Mononuclear cell (primary cell): ENCODE data around the gene ADM. TPM values are rescaled to one million over a fixed set of nuclear protein-coding genes. Genes with fewer than 3 reads are reported as not detected.

Experiments
- H3K27me3 ChIP-seq: 2 replicates; pipeline ENCODE4 v1.6.0; 2011; ENCODE audit warnings: low read length, control low read depth; ENCODE audit not compliant: insufficient read depth
- H3K4me1 ChIP-seq: 2 replicates; pipeline ENCODE4 v1.5.1; 2011; ENCODE audit warnings: mild to moderate bottlenecking, low read length, control low read depth; ENCODE audit not compliant: insufficient read depth
- H3K4me3 ChIP-seq: 2 replicates; pipeline ENCODE4 v1.5.1; 2011; ENCODE audit warnings: mild to moderate bottlenecking, low read length, moderate library complexity
- H3K9me3 ChIP-seq: 2 replicates; pipeline ENCODE4 v1.5.1; 2011; ENCODE audit warnings: low read depth, mild to moderate bottlenecking, control low read depth, low read length
- total RNA-seq: library from RNA; depleted of rRNA; stranded (reverse); fragments of >200 nt; gene quantifications from one replicate; pipeline ENCODE4 v1.2.3, GENCODE V29; 2012

The ADM gene
- total RNA-seq, 1 donor, result 93.5 TPM

DNA sequence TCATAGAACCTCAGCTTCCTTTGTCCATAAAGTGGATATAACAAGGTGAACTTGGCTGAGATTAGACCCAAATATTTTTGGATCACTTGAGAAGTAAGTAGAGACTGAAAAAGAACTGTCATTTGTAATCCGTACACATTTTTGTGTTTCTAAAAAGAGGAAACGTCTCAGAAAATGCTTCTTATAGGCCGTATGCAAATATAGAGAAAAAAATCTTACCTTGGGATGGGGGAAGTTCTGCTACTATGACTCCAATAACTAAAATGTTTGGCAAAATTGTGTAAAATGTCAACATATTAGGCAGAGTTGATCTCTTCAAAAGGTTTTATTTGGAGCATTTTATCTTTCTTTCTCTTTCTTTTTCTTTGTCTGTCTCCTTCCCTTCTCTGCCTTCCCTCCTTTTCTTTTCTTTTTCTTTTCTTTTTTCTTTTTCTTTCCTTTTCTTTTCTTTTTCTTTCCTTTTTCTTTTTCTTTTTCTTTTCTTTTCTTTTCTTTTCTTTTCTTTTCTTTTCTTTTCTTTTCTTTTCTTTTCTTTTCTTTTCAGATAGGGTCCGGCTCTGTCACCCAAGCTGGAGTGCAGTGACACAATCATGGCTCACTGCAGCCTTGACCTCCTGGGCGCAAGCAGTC, 48.2 kb downstream of the ADM start:
- no peak overlapping the region for H3K4me3 ChIP-seq
- H3K4me1 ChIP-seq, result no peaks in the 10 kb centered on the region
- H3K27me3 ChIP-seq, result peaks cover 8% of the 10 kb centered on the region
- H3K9me3 ChIP-seq, result no peaks in the 10 kb centered on the region

DNA sequence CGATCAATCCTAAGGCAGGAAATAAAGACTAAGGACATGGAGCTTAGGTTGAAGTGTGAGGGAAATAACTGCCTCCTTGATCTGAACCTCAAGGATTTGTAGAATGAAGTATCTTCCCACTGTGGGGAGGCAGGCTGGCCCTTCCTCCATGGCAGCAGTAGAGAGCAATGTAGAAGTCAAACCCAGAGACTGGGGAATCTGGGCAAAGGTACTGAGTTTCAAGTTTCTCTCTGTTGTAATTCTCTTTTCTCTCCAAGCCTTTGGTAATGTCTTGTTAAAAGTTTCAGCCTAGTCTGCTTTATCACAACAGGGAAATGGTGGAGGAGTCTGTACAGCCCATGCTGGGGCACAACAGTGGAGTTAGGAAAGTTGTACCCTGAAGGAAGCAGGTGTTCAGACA, 49.5 kb downstream of the ADM start:
- no peaks in the 10 kb centered on the region for H3K9me3 ChIP-seq
- peaks cover 8% of the 10 kb centered on the region for H3K27me3 ChIP-seq
- no peaks in the 10 kb centered on the region for H3K4me1 ChIP-seq
- no peak overlapping the region for H3K4me3 ChIP-seq

DNA sequence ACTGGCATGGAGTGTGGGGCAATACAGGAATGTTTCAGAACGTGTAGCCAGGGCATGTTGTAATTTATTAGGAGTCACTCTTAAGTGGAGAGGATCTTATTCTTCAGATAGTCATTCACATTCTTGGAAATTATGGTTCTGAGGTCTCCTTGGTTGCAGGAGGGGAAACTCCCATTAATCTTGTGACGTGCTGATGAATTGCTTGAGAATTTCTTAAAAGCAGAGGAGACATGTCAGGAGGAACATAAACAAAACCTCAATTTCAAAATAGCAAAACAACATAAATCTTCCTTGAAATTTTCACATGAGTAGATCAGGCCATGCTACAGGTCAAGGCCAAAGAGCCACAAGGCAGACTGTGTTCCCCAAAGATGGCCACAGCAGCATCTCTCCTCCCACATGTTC, 50.4 kb downstream of the ADM start:
- H3K9me3 ChIP-seq, result no peaks in the 10 kb centered on the region
- H3K27me3 ChIP-seq, result peaks cover 8% of the 10 kb centered on the region
- H3K4me3 ChIP-seq, result no peak overlapping the region
- no peaks in the 10 kb centered on the region for H3K4me1 ChIP-seq

DNA sequence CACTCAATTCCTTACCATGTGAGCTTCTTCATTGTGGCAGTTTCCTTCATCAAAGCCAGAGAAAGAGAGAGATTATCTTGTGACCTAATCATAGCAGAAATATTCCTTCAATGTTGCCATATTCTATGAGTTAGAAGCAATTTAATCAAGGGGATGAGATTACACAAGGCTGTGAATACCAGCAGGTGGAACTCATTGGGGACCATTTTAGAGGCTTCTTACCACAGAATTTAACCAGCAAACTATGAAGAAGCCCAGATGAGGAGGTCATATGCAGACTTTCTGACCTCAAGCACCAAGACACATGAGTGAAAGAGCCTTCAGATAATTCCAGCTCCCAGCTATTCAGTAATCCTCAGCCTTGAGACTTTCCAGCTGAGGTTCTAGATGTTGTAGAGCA, 51.3 kb downstream of the ADM start:
- Histone ChIP-seq H3K4me1 (no peaks in the 10 kb centered on the region), H3K27me3 (peaks cover 8% of the 10 kb centered on the region), H3K4me3 (no peak overlapping the region), H3K9me3 (no peaks in the 10 kb centered on the region)

Other genes starting within 250 kb of the ADM start
- gene SBF2, start 10.9 kb upstream of the ADM start, total RNA-seq, result 35.1 TPM
- 20.1 TPM for gene AMPD3, start 150.2 kb downstream of the ADM start, total RNA-seq
- 30.6 TPM for gene RNF141, start 236.1 kb downstream of the ADM start, total RNA-seq